Cardiac muscle cell (in vitro differentiated cells and primary cell): ENCODE data around the gene KRT74. TPM values are rescaled to one million over a fixed set of nuclear protein-coding genes. Genes with fewer than 3 reads are reported as not detected.
"Not testable (repeated sequence)": the region's sequence is repeated elsewhere in the genome, so short reads cannot be mapped to it uniquely, and the experiment has no call there.

Experiments used
- DNase-seq, 2 donors: peaks; one replicate each; pipeline versions ENCODE4 v3.0.0 to v3.0.0-alpha.2; 2010 to 2017; ENCODE audit warnings: low read depth in 1 of 2, low spot score in 1 of 2
- H3K27ac ChIP-seq: fragments of 200-600 bp; sonication (generic); 2 replicates; pipeline ENCODE4 v1.5.1; 2016
- H3K27me3 ChIP-seq: fragments of 200-600 bp; sonication (generic); 2 replicates; pipeline ENCODE4 v1.6.0; 2016; ENCODE audit warnings: control low read depth
- H3K36me3 ChIP-seq: fragments of 200-600 bp; sonication (generic); 2 replicates; pipeline ENCODE4 v1.5.1; 2016; ENCODE audit warnings: control low read depth
- H3K4me1 ChIP-seq: fragments of 200-600 bp; sonication (generic); 2 replicates; pipeline ENCODE4 v1.8.1; 2017; ENCODE audit warnings: low read depth, mild to moderate bottlenecking, mixed run types
- H3K4me3 ChIP-seq: fragments of 200-600 bp; sonication (generic); 2 replicates; pipeline ENCODE4 v1.5.1; 2016; ENCODE audit warnings: mild to moderate bottlenecking
- H3K9me3 ChIP-seq: fragments of 200-600 bp; sonication (generic); 2 replicates; pipeline ENCODE4 v1.5.1; 2017; ENCODE audit warnings: low read depth, mild to moderate bottlenecking, control low read depth
- CTCF ChIP-seq: IDR thresholded peaks from 2 replicates; pipeline ENCODE4 v1.5.1; 2012; ENCODE audit warnings: low read depth, mild to moderate bottlenecking, low read length
- polyA plus RNA-seq: library from polyadenylated mRNA; unstranded; fragments of >200 nt; fragmentation: Nextera tagmentation; extraction: Ambion mirVana; gene quantifications from 2 replicates; pipeline ENCODE4 v1.2.1, GENCODE V29; 2016
- total RNA-seq: library from RNA; depleted of rRNA; stranded (reverse); fragments of >200 nt; gene quantifications from 2 replicates; pipeline ENCODE4 v1.2.3, GENCODE V29; 2016

KRT74 gene
- total and polyA plus RNA-seq, 2 experiments from 2014 or later: not detected

DNA sequence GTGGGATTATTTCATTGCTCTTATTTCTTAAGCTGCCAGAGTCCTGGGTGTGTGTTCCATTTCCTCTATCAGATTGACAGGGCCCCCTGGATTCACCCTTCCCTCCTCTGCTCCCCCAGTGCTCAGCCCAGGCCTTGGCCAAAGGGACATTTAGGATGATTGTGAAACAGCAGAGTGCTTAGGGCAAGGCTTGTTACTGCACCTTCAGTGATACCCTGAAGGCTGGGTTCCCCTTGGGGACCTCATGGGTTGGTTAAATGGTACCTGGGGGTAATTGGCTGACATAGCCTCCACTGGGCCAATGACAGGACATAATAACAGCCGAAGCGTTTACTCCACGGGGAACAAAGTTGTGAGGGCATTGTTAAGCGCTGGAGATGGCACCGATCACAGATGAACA, 28.9 kb upstream of the KRT74 start:
- H3K9me3 ChIP-seq: no peaks in the 10 kb centered on the region
- H3K27ac ChIP-seq: no peak overlapping the region
- H3K4me1 ChIP-seq: no peaks in the 10 kb centered on the region
- no peak for DNase-seq
- no peaks in the 10 kb centered on the region for H3K36me3 ChIP-seq
- no peak for TF ChIP-seq CTCF
- peaks cover 21% of the 10 kb centered on the region for H3K27me3 ChIP-seq
- H3K4me3 ChIP-seq: no peak overlapping the region

GRCh38 chr12:52601671-52602070, 28.0 kb upstream of the KRT74 start:
- Histone ChIP-seq H3K4me1 (no peaks in the 10 kb centered on the region), H3K36me3 (no peaks in the 10 kb centered on the region), H3K9me3 (no peaks in the 10 kb centered on the region), H3K27ac (no peak overlapping the region), H3K27me3 (peaks cover 20% of the 10 kb centered on the region), H3K4me3 (no peak overlapping the region)
- no peak for TF ChIP-seq CTCF
- DNase-seq: no peak

GRCh38 chr12:52600941-52601481, 27.4 kb upstream of the KRT74 start, which contains the start of gene KRT72:
Gene KRT72 (minus strand): TSS chr12:52601463. CDS start chr12:52601452, 11 bp downstream.
- no peak for TF ChIP-seq CTCF
- H3K4me3 ChIP-seq: no peak within 1 kb of the TSS
- peaks cover 20% of the 10 kb centered on the region for H3K27me3 ChIP-seq
- H3K36me3 ChIP-seq: no peaks in the 10 kb centered on the region
- H3K9me3 ChIP-seq: no peaks in the 10 kb centered on the region
- no peak within 1 kb of the TSS for H3K27ac ChIP-seq
- H3K4me1 ChIP-seq: no peaks in the 10 kb centered on the region
- no peak for DNase-seq

DNA sequence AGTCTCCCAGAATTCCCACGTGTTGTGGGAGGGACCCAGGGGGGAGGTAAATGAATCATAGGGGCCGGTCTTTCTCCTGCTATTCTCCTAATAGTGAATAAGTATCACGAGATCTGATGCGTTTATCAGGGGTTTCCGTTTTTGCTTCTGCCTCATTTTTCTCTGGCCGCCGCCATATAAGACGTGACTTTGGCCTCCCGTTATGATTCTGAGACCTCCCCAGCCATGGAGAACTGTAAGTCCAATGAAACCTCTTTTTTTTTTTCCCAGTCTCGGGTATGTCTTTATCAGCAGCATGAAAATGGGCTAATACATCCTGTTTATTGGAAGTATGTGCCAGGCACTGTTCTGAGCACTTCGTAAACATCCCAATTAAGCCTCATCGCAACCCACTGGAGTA, 26.8 kb upstream of the KRT74 start:
- H3K9me3 ChIP-seq: no peaks in the 10 kb centered on the region
- peaks cover 20% of the 10 kb centered on the region for H3K27me3 ChIP-seq
- H3K4me1 ChIP-seq: no peaks in the 10 kb centered on the region
- TF ChIP-seq CTCF: no peak
- H3K4me3 ChIP-seq: no peak overlapping the region
- no peaks in the 10 kb centered on the region for H3K36me3 ChIP-seq
- no peak for DNase-seq
- no peak overlapping the region for H3K27ac ChIP-seq

DNA sequence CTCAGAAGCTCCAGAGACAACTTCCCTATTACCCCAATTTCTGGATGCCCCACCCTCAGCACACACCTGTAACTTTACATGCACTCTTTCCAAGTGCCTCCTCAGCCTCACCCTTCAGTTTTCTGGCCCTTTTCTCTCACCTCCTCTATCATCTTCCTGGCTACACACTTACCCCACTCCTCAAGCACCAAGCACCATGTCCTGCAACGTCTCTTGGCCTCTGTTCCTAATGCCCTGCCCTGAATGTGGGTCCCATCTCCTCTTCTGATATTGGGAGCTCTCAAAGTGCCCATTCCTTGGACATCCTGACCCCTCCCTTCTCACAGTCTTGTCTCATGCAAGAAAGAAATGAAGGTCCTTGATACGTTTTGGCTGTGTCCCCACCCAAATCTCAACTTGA, 26.4 kb upstream of the KRT74 start:
- DNase-seq: no peak
- no peak overlapping the region for H3K4me3 ChIP-seq
- peaks cover 20% of the 10 kb centered on the region for H3K27me3 ChIP-seq
- H3K4me1 ChIP-seq: no peaks in the 10 kb centered on the region
- H3K36me3 ChIP-seq: no peaks in the 10 kb centered on the region
- no peak for TF ChIP-seq CTCF
- no peaks in the 10 kb centered on the region for H3K9me3 ChIP-seq
- H3K27ac ChIP-seq: no peak overlapping the region

DNA sequence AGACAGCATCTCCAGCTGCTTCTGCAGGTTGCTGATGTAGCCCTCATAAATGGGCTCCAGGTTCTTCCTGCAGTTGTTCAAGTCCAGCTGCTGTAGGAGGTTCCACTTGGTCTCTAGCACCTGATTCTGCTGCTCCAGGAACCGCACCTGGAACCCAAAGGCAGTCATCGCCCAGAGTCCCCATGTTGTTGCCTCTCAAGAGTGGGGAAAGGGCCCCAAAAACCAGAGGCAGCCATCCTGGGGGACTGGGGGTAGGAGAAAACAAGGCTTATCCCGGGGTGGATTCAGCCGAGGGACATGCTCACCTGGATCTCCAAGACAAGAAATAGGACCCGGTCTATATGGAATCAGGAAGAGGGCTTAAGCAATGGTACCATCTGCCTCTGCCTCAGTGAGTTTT, 25.3 kb upstream of the KRT74 start:
- H3K9me3 ChIP-seq: no peaks in the 10 kb centered on the region
- no peak overlapping the region for H3K4me3 ChIP-seq
- no peak overlapping the region for H3K27ac ChIP-seq
- DNase-seq: no peak
- no peaks in the 10 kb centered on the region for H3K4me1 ChIP-seq
- no peak for TF ChIP-seq CTCF
- H3K36me3 ChIP-seq: no peaks in the 10 kb centered on the region
- H3K27me3 ChIP-seq: peaks cover 20% of the 10 kb centered on the region

- not testable (repeated sequence) for H3K27ac ChIP-seq, H3K4me1 ChIP-seq, H3K36me3 ChIP-seq, DNase-seq, H3K9me3 ChIP-seq, H3K4me3 ChIP-seq
- peaks cover 18% of the 10 kb centered on the region for H3K27me3 ChIP-seq
These were observed 20.6 kb upstream of the KRT74 start for GRCh38 chr12:52594237-52594636.
